GM12873 (cell line): Measurements from ENCODE around the gene PRSS57.

Source experiments
- TF ChIP-seq, protein P1 (sequence below): IDR thresholded peaks from 2 replicates; pipeline ENCODE4 v1.5.1; 2012; ENCODE audit warnings: low read depth, mild to moderate bottlenecking, moderate library complexity, low read length, control low read depth; ENCODE audit not compliant: insufficient read depth; ENCODE audit errors: missing control alignments

The PRSS57 gene

DNA sequence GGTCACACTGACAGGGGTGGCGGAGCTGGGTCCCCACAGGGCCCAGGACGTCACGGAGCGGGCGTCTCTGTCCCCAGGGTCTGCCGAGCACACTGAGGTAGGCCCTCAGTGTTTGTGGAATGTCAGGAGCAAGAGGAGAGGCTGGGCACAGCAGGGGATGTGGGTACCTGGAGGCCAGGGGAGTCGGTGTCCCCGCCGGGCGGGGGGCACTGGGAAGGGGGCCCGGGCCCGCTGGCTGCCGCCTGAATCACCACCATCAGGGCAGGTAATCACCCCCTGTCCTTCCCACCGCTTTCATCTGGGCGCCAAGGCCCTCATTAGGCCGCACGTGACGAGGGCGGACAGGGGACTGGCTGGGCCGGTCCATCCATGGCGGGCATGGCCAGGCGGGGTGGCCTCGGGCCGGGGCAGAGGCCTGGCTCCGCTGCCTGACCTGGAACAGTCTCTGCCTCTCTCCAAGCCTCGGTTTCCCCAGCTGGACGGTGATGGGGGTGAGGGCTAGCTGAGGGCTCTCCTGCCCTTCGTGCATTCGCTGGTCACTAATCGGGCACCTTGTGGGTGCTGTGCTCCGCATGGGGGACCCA lies 54.6 kb downstream of the PRSS57 start:
- TF ChIP-seq, protein P1, sequence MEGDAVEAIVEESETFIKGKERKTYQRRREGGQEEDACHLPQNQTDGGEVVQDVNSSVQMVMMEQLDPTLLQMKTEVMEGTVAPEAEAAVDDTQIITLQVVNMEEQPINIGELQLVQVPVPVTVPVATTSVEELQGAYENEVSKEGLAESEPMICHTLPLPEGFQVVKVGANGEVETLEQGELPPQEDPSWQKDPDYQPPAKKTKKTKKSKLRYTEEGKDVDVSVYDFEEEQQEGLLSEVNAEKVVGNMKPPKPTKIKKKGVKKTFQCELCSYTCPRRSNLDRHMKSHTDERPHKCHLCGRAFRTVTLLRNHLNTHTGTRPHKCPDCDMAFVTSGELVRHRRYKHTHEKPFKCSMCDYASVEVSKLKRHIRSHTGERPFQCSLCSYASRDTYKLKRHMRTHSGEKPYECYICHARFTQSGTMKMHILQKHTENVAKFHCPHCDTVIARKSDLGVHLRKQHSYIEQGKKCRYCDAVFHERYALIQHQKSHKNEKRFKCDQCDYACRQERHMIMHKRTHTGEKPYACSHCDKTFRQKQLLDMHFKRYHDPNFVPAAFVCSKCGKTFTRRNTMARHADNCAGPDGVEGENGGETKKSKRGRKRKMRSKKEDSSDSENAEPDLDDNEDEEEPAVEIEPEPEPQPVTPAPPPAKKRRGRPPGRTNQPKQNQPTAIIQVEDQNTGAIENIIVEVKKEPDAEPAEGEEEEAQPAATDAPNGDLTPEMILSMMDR, result no peak

DNA sequence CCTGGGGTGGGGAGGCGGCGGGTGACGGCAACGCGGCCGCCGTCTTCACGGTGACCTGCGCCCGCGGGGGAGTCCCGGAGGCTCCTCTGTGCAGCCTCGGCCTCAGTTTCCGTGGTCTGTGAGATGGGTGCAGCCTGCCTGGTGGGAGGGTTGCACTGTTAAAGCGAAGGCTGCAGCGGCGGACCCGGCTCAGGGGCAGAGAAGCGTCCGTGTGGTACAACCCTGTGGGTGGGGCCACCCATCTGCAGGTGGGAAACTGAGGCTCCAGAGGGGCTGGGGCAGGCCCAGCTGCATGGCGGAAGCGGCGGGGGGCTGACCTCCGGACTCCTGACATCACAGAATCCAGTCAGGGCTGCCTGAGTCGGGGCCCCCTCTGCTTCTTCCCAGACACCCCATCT lies 55.1 kb downstream of the PRSS57 start:
- TF ChIP-seq, protein P1, result no peak

DNA sequence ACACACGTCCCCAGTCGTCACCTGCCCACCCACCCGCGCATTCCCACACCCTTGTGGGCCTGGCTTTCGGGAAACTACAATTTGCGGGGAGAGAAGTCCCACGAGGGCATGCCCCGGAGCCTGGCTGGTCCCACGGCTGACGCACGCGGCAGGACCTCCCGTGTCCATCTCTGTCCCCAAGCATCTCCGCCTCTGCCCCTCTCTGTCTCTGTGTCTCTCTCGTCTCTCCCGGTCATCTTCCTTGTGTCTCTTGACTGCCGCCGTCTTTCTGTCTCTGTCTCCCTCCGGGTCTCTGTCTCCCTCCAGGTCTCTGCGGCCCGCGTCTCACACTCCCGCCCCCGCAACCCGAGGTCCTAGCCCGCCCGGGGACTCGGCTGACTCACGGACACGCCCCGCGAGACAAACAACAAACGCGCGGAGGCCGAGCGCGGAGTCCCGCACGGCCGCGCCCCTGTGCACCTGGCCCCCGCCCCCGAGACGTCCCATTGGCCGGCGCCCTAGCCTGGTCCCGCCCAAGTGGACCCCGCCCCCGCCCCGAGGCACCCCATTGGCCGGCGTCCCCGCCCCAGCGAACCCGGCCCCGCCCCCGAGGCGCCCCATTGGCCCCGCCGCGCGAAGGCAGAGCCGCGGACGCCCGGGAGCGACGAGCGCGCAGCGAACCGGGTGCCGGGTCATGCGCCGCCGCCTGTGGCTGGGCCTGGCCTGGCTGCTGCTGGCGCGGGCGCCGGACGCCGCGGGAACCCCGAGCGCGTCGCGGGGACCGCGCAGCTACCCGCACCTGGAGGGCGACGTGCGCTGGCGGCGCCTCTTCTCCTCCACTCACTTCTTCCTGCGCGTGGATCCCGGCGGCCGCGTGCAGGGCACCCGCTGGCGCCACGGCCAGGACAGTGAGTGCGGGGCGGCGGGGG lies 55.7 kb downstream of the PRSS57 start, which contains the start of gene FGF22:
Gene FGF22 (plus strand): TSS at position 627 of the 908 bp plus-strand sequence. CDS start 47 bp downstream, at position 674.
- TF ChIP-seq, protein P1, result no peak

DNA sequence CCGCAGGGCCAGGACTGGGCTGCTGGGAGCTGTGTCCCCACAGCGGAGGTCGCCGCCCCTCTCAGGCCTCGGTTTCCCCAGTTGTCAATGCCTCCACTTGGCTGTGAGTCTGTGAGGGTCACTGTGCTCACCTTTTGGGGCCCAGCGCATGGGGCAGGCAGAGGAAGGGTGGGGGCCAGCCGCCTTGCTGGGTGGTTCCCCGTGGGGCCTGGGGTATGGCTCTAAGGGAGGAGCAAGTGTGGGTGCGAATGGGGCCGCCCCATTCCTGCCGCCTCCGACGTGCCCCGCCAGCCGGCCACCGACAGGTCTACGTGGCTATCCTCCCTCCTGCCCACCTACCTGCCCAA lies 56.4 kb downstream of the PRSS57 start:
- TF ChIP-seq, protein P1, result no peak
